HG03095 (cell line): ENCODE data around the gene ZFP91.

ENCODE experiments used
- ATAC-seq: cut with Tn5 transposase; IDR thresholded peaks from one replicate; pipeline ENCODE4 v1.9.1; 2021; ENCODE audit warnings: moderate library complexity; ENCODE audit not compliant: unreplicated experiment

Gene ZFP91

GRCh38 chr11:58628446-58628845 lies 49.6 kb downstream of the ZFP91 start:
- ATAC-seq: no peak

GRCh38 chr11:58629857-58630256 lies 51.0 kb downstream of the ZFP91 start:
- ATAC-seq: no peak

GRCh38 chr11:58631378-58631777 lies 52.5 kb downstream of the ZFP91 start:
- ATAC-seq: no peak

DNA sequence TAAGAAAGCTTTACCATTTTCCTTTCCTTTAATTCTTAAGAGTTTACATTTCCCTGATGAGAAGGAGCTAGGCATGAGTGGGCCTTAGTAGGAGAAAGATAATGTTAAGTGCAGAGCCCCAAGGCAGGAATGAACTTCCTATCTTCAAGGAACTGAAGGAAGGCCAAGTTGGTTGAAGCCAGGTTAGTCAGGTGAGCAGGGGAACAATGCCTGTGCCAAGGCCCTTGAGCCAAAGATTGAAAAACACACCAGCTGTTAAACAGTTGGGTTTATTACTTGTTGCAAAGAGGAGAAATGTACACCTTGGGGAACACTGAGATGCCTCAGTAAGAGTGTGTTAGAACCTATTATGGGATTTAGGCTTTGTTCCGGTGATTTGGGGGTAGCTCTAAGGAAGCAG lies 53.6 kb downstream of the ZFP91 start:
- no peak for ATAC-seq

DNA sequence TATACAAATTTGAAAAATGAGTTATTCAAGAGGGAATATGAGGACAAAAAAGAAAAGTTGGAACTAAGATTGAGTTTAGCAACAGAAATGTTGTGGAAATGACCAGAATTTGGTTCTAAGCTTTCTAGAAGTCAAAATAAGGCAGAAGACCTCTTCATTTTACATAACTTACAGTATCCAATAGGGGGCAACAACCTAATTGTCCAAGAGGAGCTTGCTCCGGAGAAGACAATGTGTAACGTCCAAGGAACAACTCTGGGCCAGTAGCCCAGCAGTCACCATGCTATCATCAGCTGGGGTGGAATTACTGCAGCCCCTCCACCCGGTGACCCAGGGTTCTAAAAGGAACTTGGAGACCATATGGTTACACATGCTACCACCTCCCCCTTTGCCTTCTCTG lies 57.7 kb downstream of the ZFP91 start:
- ATAC-seq: no peak

GRCh38 chr11:58637371-58637770 lies 58.5 kb downstream of the ZFP91 start:
- no peak for ATAC-seq

DNA sequence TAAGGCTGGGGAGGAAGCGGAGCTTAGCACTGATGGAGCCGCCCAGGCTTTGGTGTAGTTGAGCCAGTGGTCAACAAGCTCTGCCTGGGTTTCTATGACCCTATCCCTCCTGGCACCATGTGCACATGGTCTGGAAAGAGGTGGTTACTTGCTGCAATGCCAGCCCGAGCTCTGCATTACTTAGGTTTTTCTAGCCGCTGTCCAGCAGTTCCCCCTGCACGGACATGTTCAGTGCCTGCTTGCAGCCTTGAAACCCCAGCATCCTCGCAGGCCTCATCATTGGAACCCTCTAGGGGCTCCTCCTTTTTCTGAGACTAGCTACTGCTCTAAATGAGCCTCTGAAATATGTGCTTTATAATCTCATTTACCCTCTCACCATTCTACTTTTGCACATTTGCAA lies 60.2 kb downstream of the ZFP91 start:
- no peak for ATAC-seq

DNA sequence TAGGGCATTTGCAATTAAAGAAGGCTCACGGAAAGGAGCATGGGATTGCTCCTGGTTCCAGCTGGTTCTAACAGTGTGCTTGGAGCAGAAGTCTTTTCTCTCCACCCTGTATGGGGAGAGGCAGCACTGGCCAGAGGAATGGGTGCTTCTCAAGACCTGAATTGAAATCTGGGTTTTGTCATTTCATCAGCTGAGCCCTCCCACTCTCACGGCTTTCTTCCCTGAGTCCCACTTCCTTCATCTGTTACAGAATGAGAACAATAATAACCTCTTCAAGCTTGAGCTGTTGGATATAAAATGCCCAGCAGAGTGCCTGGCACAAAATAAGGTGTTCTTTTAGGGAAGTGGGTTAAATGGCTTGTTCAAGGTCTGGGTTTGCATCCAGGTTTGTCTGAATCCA lies 60.8 kb downstream of the ZFP91 start:
- no peak for ATAC-seq

- ATAC-seq: no peak
Observed at GRCh38 chr11:58640386-58641023, 61.6 kb downstream of the ZFP91 start.

DNA sequence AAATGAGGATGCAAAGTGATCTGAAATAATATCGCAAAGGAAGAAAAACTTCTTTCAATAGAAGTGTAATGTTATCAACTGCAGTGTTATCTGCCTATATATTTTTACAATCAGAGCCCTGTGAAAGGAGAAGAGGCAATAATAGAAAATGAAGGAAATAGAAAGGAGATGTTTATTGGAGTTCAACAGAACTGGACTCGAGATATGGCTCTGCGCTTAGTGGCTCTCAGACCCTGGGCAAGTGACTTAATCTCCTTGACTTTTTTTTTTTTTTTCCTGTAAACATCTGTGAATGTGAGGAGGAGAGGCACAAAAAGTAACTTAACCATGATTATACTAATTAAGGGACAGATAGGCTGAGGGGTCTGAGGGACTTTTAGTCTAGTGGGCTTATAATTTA lies 62.5 kb downstream of the ZFP91 start:
- no peak for ATAC-seq

GRCh38 chr11:58641803-58642581 lies 63.1 kb downstream of the ZFP91 start:
- ATAC-seq: no peak

DNA sequence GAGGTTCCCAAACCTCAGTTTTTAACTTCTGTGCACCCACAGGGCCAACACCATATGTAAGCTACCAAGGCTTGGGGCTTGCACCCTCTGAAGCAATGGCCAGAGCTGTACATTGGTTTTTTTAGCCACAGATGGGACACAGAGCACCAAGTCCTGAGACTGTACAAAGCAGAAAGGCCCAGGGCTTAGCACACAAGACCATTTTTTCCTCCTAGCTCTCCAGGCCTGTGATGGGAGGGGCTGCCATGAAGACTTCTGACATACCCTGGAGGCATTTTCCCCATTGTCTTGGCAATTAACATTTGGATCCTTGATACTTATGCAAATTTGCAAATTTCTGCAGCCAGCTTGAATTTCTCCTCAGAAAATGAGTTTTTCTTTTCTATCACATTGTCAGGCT lies 67.0 kb downstream of the ZFP91 start:
- no peak for ATAC-seq

GRCh38 chr11:58647141-58647699 lies 68.4 kb downstream of the ZFP91 start:
- ATAC-seq: peak; percentile 90

GRCh38 chr11:58647866-58648265 lies 69.0 kb downstream of the ZFP91 start:
- peak; percentile 8 for ATAC-seq

DNA sequence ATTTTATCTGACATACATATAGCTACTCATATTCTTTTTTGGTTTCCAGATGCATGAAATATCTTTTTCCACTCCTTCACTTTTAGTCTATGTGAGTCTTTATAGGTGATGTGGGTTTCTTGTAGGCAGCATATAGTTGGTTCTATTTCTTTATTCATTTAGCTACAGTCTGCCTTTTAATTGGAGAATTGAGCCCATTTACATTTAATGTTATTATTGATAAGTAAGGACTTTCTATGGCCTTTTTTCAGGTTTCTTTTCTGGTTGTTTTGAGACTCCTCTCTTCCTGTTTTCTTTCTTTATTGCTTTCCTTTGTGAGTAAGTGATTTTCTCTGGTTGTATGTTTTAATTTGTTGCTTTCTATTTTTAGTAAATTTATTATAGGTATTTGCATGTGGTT lies 70.8 kb downstream of the ZFP91 start:
- no peak for ATAC-seq

- ATAC-seq: no peak
Observed at GRCh38 chr11:58650496-58650895, 71.6 kb downstream of the ZFP91 start.

- no peak for ATAC-seq
Observed at GRCh38 chr11:58652726-58653280, 73.9 kb downstream of the ZFP91 start.

DNA sequence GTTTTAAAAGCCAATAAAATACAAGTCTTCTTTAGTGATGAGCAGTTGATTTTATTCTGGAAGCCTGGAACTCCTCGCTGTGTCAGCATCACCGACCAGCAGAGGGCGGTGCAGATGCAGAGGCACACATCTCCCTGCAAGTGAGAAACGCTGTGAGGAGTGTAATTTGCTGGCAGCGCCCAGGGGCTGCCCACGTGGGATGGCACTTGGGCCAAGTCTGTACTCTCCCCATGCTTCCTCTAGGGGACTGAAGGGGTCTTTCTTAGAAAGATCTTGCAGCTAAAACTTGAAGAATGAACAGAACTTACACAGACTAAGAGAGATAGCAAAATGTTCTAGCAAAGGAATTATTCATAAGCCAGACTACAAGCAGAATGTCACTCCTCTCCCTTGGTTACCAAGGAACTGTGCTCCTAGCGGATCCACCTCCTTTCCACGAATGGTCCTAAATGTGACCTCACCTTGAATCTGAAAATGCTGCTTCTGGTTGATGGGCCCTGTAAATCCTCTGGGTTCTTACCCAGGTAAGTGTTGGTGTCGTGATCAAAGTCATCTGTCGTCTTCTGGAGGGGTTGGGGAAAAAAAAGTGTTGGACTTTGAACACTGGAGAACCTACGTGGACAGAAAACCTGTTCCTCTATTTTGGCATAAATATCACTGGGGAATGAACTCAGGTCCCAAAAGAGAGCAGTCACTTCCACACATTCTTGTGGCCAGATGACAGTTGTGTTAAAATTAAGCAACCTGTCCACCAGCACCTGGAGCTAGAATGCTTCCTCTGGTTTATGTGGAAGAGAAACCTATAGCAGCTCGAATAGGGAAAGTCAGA lies 75.4 kb downstream of the ZFP91 start:
- ATAC-seq: peak; percentile 66

DNA sequence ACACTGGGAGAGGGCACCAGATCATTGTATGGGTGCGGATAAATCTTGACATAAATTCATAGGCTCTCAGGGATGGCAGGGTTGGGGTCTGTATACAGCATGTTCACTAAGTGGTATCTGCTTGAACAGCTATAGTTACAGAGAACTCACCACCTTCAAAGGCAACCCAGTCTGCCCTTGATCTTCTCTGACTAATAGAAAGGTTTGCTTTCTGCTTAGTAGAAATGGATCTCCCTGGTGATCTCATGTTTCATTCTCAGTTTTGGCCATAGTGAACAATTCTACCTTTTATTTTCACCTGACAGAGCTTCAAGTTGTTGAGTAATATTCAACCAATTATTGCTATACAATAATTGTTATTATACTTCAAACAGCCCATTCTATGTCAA lies 76.0 kb downstream of the ZFP91 start:
- ATAC-seq: peak; percentile 47

- ATAC-seq: no peak
Observed at GRCh38 chr11:58656348-58656747, 77.5 kb downstream of the ZFP91 start.

DNA sequence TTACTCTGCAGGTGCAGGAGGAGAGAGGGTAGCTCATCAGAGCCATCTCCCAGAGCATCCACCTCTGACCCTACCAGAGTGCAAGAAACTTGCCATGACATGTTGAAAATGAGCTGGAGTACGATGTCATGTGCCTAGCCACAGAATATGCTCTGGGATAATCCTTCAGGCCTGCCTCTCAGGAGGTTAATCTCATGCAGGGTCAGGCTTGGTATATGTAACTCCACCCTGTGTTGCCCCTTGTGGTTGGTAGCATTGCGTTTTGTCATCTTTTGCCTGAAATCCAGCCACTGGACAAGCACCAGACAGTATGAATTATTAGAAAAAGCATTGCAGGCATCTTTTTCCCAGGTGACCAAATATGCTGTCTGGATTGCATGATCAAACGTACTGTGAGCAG lies 79.8 kb downstream of the ZFP91 start:
- ATAC-seq: no peak
